Hematopoietic multipotent progenitor cell treated with erythropoietin and hydrocortisone succinate and interleukin-3 and kit ligand, for 6 days (in vitro differentiated cells): ENCODE data around the gene FOXO3.
"Not testable (repeated sequence)": the region's sequence is repeated elsewhere in the genome, so short reads cannot be mapped to it uniquely, and the experiment has no call there.

Experiments used
- DNase-seq: peaks from one replicate; pipeline ENCODE4 v3.0.0-alpha.2; 2015

FOXO3 gene

GRCh38 chr6:108560463-108561308 lies at the start of gene FOXO3:
Gene FOXO3 (plus strand): TSS chr6:108560917. CDS start chr6:108561209, 292 bp downstream.
- peak; percentile 84 for DNase-seq

- peak; percentile 63 for DNase-seq
Measured at GRCh38 chr6:108518714-108519576, 41.8 kb upstream of the FOXO3 start.

GRCh38 chr6:108521616-108522107 lies 39.1 kb upstream of the FOXO3 start:
- DNase-seq = no peak

GRCh38 chr6:108523697-108524096 lies 37.0 kb upstream of the FOXO3 start:
- DNase-seq = no peak

- no peak for DNase-seq
Measured at GRCh38 chr6:108524528-108525248, 36.0 kb upstream of the FOXO3 start.

- peak; percentile 74 for DNase-seq
Measured at GRCh38 chr6:108526739-108527174, 34.0 kb upstream of the FOXO3 start.

- no peak for DNase-seq
Measured at GRCh38 chr6:108528878-108529277, 31.8 kb upstream of the FOXO3 start.

GRCh38 chr6:108531332-108531731 lies 29.4 kb upstream of the FOXO3 start:
- DNase-seq = no peak

- DNase-seq = no peak
Measured at GRCh38 chr6:108535114-108535742, 25.5 kb upstream of the FOXO3 start.

- DNase-seq = not testable (repeated sequence)
Measured at GRCh38 chr6:108535920-108536535, 24.7 kb upstream of the FOXO3 start.

GRCh38 chr6:108541843-108542759 lies 18.6 kb upstream of the FOXO3 start:
- DNase-seq = peak; percentile 90

- DNase-seq = no peak
Measured at GRCh38 chr6:108543175-108543940, 17.4 kb upstream of the FOXO3 start.

- DNase-seq = no peak
Measured at GRCh38 chr6:108544606-108545005, 16.1 kb upstream of the FOXO3 start.

GRCh38 chr6:108546079-108547049 lies 14.4 kb upstream of the FOXO3 start:
- DNase-seq = no peak

- DNase-seq = no peak
Measured at GRCh38 chr6:108549241-108549640, 11.5 kb upstream of the FOXO3 start.

GRCh38 chr6:108549741-108550140 lies 11.0 kb upstream of the FOXO3 start:
- no peak for DNase-seq

GRCh38 chr6:108550256-108550655 lies 10.5 kb upstream of the FOXO3 start:
- DNase-seq = no peak

GRCh38 chr6:108555399-108556052 lies 5.2 kb upstream of the FOXO3 start:
- no peak for DNase-seq
